ENCODE results near the gene KLHL8. TPM values are rescaled to one million over a fixed set of nuclear protein-coding genes. Genes with fewer than 3 reads are reported as not detected.

KLHL8 gene
- total RNA-seq, 1 donor from 2014 or later = 16.6 TPM

DNA sequence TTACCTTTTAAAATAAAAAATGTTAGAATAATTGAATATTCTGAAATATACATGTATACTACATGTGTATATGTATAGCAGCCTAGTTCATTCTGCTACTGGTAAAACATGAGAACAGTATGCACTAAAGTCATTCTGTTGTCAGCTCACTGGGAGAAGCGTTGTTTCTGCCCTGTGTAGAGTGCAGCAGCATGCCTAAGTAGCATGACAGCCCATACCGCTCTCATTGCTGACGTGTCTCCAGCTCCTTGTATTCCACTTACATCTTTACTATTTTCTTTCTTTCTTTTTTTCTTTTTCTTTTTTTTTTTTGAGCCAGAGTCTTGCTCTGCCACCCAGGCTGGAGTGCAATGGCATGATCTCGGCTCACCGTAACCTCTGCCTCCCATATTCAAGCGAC is 90.7 kb downstream of the KLHL8 start:
- Mint-ChIP-seq H3K36me3 (peaks cover 70% of the 10 kb centered on the region), H3K27ac (no peak overlapping the region), H3K27me3 (no peaks in the 10 kb centered on the region), H3K4me1 (ENCODE audit: unreplicated experiment) (no peaks in the 10 kb centered on the region), H3K4me3 (no peak overlapping the region), H3K9me3 (no peaks in the 10 kb centered on the region)
- TF ChIP-seq CTCF (conservative IDR thresholded peaks at IDR 0.05) = no peak
- DNase-seq (ENCODE audit: extremely low spot score, unreplicated experiment) = no peak

GRCh38 chr4:87128006-87128705 is 92.3 kb downstream of the KLHL8 start:
- Mint-ChIP-seq H3K9me3 (no peaks in the 10 kb centered on the region), H3K4me3 (no peak overlapping the region), H3K36me3 (peaks cover 56% of the 10 kb centered on the region), H3K27me3 (no peaks in the 10 kb centered on the region), H3K4me1 (ENCODE audit: unreplicated experiment) (peaks cover 5% of the 10 kb centered on the region), H3K27ac (no peak overlapping the region)
- TF ChIP-seq CTCF (conservative IDR thresholded peaks at IDR 0.05) = no peak
- DNase-seq (ENCODE audit: extremely low spot score, unreplicated experiment) = no peak

GRCh38 chr4:87126056-87126455 is 94.4 kb downstream of the KLHL8 start:
- no peak overlapping the region for H3K4me3 Mint-ChIP-seq
- H3K36me3 Mint-ChIP-seq = peaks cover 50% of the 10 kb centered on the region

DNA sequence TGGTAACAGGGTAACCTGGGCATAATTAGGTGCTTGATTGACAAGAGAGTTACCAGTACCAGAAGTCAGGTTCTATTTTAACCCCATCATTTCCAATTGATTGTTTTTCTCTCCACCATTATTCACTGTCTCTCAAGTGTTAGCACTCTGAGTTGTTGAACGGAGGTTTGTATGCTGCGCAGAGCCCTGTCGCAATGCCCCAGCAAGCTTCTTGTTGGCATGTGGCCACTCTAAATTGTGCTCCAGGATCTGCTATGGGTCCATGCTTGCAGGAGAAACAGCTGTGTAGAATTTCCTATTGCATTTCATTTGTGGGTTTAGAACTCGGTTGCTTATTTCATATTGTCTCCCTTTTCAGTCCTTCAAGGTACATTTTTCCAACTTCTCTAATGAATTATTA is 98.2 kb downstream of the KLHL8 start:
- no peak overlapping the region for H3K27ac Mint-ChIP-seq
- H3K4me3 Mint-ChIP-seq = no peak overlapping the region
- DNase-seq (ENCODE audit: extremely low spot score, unreplicated experiment) = no peak
- no peak for TF ChIP-seq CTCF (conservative IDR thresholded peaks at IDR 0.05)
- no peaks in the 10 kb centered on the region for H3K27me3 Mint-ChIP-seq
- H3K36me3 Mint-ChIP-seq = peaks cover 48% of the 10 kb centered on the region
- peaks cover 38% of the 10 kb centered on the region for H3K4me1 Mint-ChIP-seq (ENCODE audit: unreplicated experiment)
- no peaks in the 10 kb centered on the region for H3K9me3 Mint-ChIP-seq

More at GRCh38 chr4:87126056-87126455, 94.4 kb downstream of the KLHL8 start:
- H3K4me1 Mint-ChIP-seq (ENCODE audit: unreplicated experiment) = peaks cover 21% of the 10 kb centered on the region
- no peak overlapping the region for H3K27ac Mint-ChIP-seq
- H3K9me3 Mint-ChIP-seq = no peaks in the 10 kb centered on the region
- H3K27me3 Mint-ChIP-seq = no peaks in the 10 kb centered on the region
- DNase-seq (ENCODE audit: extremely low spot score, unreplicated experiment) = no peak
- no peak for TF ChIP-seq CTCF (conservative IDR thresholded peaks at IDR 0.05)

DNA sequence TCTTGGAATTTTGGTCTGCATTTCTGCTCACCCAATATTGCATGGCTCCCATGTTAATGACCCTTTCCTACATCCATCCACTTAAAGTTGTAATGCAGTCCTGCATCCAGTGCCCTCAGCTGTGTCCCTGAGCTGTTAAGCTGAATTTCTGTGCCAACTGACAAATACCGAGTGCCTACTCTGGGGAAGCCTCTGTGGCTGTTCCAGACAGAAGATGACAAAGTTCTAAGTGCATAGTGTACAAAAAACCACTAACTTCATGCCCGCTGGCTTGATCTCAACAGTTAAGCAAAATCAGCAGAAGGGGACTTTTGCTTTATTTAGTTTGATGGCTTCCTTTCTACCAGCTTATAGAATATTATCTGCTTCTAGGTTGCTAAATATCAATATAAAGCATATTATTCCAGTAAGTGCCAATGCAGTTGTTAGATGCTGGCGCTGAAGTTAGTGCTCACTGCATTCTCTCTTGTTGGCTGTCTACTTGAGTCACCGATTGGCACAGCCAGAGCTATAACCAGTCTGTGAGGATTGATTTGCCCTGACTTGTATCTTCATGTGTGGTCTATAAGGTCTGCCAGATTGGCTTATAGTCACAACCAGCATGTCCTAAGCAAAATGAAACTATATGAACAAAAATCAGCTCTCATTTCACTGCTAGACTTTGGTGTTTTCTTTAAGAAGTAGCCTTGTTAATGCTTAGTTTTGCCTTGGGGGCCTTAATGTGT is 98.9 kb downstream of the KLHL8 start:
- Mint-ChIP-seq H3K27me3 (no peaks in the 10 kb centered on the region), H3K4me1 (ENCODE audit: unreplicated experiment) (peaks cover 46% of the 10 kb centered on the region), H3K27ac (no peak overlapping the region), H3K4me3 (no peak overlapping the region), H3K9me3 (no peaks in the 10 kb centered on the region), H3K36me3 (peaks cover 49% of the 10 kb centered on the region)
- DNase-seq (ENCODE audit: extremely low spot score, unreplicated experiment) = no peak
- TF ChIP-seq CTCF (conservative IDR thresholded peaks at IDR 0.05) = no peak
